Suppressor macrophage (primary cell): Measurements from ENCODE around the gene SUFU.
"Not testable (repeated sequence)": the region's sequence is repeated elsewhere in the genome, so short reads cannot be mapped to it uniquely, and the experiment has no call there.

ENCODE experiments used
- DNase-seq, 4 experiments: peaks; one replicate each; pipeline ENCODE4 v3.0.0-alpha.2; 2020 to 2022

SUFU gene

DNA sequence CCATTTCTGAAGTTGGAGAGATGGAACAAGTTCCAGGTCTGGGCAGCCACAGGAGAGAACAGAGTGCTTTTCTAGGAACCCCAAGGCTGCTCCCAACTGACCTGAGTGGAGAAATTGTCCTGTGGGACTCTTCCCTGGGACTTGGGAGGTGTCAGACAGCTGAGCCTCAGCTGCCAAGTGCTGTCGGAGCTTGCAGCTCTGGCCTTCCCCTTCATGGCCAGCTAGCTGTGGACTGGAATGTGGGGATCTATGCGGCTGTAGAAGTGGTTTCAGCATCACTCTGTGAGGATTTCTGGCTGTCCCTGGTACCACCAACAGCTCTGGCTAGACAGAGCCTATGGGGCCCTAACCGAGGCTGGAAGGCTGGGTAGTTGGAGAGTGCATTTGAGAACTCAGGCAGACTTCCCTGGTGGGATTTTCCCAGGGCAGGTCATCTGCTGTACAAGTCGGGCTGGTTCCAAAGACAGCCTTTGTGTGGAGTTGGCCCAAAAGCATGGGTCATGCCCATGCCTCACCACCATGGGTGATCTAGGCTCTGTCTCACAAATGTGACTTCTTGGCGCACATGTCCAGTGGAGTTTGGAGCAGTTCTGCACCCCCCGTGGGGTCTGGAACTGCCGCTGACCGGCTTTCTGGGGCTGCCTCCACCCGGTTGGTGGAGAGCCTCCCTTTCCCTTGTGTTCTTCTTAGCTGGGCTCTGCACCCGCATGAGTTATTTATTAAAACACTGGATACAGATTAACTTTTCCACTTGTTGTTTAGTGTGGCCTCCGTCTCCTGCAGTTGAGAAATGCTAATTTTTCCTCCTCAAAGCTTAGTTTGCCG, 10.9 kb downstream of the SUFU start:
- DNase-seq: no peak

- no peak for DNase-seq
Observed at GRCh38 chr10:102515724-102516123, 12.0 kb downstream of the SUFU start.

DNA sequence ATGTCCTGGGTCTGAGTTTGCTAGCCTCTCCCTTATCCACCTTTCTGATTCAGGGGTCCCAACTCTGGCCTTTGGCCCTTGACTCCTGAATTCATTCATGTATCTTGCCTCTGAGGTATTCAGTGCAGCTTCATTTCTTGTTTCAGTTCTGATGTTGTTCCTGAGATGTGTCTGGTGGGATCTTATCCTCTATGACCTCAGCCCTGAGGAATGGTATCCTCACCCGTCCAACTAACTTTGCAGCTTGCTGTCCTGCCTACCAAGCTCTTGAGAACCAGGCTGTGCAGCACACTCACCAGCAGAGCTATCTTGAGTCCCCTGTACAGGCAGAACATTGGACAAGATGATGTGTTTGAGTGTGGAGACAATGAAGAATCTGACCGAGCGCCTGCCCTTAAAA, 13.8 kb downstream of the SUFU start:
- no peak for DNase-seq

DNA sequence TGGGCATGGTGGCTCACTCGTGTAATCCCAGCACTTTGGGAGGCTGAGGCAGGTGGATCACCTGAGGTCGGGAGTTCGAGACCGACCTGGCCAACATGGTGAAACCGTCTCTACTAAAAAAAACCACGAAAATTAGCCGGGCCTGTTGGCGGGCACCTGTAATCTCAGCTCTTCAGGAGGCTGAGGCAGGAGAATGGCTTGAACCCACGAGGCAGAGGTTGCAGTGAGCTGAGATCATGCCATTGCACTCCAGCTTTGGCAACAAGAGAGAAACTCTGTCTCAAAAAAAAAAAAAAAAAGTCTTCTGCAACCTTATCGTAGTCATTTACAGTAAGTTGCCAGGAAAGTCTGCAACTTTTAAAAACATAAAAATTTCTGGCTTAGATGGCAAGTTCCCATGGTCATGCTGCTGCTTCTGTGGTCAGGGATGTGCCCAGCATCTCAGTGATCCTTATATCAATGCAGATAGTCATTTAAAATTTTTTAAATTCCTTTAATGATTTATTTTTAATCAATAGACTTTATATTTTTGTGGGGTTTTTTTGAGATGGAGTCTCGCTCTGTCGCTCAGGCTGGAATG, 15.6 kb downstream of the SUFU start:
- no peak for DNase-seq

DNA sequence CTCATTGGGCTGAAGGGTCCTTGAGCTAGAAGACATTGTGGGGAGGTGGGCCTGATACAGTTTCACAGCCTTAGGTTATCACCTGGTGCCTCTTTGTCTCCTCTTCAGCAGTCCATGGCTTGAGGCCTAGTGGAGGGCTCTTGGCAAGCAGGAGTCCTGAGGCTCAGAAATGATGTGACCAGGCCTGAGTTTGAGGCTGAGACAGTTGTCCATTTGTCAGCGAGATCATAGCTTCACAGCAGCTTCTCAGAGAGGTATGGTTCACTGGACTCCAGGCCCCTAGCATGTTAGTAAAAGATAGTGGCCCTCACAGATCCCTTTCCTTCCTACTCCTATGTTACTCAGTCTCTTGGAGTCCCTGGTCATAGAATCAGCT, 19.1 kb downstream of the SUFU start:
- no peak for DNase-seq

- peak in 3 of 4 experiments; percentile 24 to 44 (median 25) for DNase-seq
Observed at GRCh38 chr10:102523250-102524029, 19.7 kb downstream of the SUFU start.

GRCh38 chr10:102524746-102525145, 21.0 kb downstream of the SUFU start:
- no peak for DNase-seq

GRCh38 chr10:102527546-102527945, 23.8 kb downstream of the SUFU start:
- no peak for DNase-seq

GRCh38 chr10:102534333-102534732, 30.6 kb downstream of the SUFU start:
- peak; percentile 52 to 81 (median 74) for DNase-seq

- not testable (repeated sequence) for DNase-seq
Observed at GRCh38 chr10:102534966-102535365, 31.2 kb downstream of the SUFU start.

GRCh38 chr10:102535481-102536147, 31.8 kb downstream of the SUFU start:
- DNase-seq: peak in 1 of 4 experiments; percentile 3

- DNase-seq: no peak
Observed at GRCh38 chr10:102537367-102537766, 33.6 kb downstream of the SUFU start.

DNA sequence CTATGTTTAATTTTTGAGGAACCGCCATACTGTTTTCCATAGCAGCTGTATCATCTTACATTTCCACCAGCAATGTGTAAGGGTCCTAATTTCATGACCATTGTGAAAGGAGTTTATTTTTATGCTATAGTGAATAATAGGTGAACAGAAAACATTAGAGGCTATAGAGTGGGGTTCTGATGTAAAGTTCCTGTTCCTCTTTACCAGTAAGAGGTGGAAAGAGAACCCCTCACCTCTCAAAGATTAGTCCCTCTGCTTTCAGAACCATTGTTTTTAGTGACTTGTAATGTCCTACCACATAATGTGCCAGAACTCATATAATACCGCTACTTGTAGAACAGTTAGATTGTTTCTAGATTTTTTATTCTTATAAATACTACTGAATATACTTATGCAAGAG, 34.2 kb downstream of the SUFU start:
- DNase-seq: no peak

DNA sequence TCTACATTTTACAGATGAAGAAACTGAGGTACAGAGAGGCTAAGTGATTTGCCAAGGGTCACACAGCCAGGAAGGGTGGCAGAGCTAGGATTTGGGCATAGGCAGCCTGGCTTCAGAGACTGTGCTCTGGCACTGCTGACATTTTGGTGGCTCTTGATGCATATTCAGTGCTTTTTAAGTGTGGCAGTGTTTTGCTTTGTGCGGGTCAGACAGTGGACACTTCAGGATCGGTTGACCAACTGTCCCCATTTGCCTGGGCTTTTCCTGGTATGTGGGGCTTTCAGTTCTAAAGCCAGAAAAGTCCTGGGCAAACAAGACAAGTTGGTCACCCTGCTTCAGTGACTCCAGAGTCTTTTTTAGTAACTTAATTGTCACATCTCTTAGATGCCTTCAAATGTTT, 35.0 kb downstream of the SUFU start:
- DNase-seq: no peak

DNA sequence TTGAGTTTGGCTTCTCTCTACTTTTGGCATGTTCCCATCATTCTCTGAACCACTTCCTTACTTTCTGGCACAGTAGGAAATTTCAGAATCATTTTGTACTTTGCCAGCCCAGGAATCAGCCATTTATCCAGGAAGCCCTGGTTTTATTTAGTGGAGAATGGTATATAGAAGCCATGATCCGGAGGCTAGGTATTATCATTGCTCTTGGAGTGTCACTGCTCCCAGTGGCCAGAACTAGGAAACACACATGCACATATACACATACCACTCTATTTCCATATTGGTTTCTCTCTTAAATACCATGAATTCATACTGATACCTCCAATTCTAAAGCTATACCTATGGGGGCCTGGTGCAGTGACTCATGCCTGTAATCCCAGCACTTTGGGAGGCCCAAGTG, 36.3 kb downstream of the SUFU start:
- peak in 1 of 4 experiments; percentile 17 for DNase-seq

DNA sequence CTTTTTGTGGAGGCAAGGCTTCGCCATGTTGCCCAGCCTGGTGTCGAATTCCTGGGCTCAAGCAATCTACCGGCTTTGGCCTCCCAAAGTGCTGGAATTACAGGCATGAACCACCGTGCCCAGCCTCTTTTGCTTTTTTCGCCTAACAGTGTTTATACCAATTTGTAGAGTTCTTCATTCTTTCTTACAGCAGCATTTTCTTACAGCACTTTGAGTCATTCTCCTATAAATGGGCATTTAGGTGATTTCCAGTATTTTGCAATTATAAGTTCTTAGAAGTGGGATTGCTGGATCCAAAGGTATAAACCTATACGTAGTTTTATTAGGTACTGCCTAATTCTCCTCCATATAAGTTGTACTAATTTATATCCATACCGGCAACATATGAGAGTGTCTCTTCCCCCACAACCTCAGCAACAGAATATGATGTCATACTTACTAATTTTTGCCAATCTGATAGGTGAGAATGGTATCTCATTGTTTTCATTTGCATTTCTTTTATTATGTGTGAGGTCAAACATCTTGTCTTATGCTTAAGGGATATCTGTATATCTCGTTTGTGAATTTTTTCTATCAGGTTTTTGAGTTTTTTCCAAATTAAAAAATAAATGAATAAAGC, 39.1 kb downstream of the SUFU start:
- DNase-seq: peak in 2 of 4 experiments; percentile 24 to 31

DNA sequence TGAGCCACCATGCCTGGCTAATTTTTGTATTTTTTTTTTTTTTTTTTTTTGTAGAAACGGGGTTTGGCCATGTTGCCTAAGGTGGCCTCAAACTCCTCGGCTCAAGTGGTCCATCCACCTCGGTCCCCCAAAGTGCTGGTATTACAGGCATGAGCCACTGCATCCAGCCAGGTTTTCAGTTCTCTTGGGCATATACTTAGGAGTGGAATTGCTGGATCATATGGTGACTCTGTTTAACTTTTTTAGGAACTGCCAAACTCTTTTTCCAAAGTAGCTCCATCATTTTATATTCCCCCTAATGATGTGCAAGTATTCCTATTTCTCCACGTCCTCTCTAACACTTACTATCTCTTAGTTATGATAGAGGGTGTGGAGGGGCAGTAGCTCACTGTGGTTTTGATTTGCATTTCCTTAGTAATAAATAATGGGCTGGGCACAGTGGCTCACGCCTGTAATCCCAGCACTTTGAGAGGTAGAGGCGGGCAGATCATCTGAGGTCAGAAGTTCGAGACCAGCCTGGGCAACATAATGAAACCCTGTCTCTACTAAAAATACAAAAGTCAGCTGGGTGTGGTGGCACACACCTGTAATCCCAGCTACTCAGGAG, 41.6 kb downstream of the SUFU start:
- no peak for DNase-seq

DNA sequence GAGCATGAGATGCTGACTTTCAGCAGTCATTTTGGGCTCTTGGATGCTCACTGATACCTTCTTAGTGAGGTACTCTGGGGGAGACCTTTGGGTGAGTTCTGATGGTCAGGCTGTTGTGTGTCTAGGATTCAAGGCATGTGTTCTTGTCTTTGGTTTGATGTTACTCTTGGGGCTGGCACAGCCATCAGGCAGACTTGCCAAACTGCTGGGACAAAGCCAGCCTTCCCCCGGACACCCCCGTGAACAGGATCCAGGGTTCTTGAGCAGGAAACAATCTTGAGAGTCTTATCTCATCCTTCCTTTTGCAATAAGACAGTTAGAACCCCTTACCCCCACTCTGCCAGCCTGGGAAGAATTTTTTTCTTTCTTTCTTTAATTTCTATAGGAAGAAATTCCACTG, 42.2 kb downstream of the SUFU start:
- peak in 3 of 4 experiments; percentile 23 to 40 (median 30) for DNase-seq

DNA sequence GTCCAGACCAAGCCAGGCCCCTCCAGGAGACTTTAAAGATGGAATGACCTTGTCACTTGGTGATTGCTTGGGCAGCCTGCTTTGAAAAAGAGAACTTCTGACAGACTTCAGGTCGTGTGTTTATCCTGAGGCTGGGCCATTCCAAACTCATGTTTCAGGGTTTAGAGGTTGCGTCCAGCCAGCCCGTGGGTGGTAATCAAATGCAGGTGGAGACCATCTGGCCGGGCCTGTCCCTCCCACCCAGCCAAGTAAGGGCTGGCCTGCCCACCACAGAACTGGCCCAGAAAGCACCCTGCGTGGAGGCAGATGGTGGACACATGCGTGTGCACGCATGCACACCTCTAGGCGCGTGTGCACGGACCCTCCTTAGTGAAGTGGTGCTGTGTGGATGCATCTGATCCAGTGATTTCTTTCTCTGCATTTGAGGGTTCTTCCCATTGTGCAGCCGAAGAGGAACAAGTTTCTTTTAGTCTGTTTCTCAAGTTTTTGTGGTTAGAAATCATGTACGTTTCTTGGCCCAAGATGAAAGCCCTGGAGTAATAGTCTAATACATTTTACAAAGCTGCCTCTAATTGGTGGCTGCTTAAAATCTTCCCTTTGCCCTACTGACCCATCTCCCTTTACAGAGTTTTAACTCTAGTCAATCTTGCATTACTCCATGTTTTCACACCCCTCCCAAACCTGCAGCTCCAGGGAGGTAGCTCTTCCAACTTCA, 43.0 kb downstream of the SUFU start:
- DNase-seq: peak; percentile 34 to 70 (median 50)

DNA sequence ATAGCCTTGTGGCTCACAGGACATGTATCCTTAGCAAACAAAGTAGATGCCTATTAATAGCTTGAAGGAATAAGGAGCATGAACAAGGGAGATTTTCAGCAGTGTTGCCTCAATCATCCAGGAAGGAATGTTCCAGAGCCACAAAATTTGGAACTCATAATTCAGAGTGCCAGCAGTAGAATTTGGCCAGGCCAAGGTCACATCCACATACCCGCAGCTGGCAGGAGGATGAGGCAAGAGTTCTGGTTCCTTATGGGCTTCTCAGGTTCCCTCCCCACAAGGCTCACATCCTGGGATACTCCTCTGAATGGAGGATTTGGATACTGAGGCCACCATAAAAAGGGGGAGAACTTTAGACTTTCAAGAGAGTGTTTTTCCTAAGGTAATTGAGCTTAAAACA, 45.8 kb downstream of the SUFU start:
- DNase-seq: no peak

- DNase-seq: no peak
Observed at GRCh38 chr10:102550636-102551210, 47.0 kb downstream of the SUFU start.
